ENCODE data around the gene STK32A. TPM values are rescaled to one million over a fixed set of nuclear protein-coding genes. Genes with fewer than 3 reads are reported as not detected.
A peak's percentile ranks its signal among the peaks of the same experiment; 100 is the strongest.

STK32A gene
- total and polyA plus RNA-seq, 8 donors: 2.3 to 22.5 (median 5.2) TPM

DNA sequence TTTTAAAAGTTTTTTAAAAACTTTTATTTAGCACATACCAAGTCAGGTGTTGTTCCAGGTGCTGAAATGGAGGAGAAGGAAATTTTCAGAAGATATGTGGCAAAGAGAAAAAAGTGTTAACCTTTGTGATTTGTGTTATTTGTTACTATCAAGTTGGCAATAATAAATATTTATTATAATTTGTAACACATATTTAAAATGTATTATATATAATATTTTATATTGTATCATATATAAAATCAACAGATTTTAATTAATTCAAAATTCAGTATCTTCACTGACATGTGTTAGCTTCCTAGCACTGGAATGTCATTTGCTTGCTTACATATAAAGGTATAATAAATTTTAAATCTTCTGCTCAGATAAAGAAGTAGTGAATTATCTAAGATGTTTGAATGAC, 71.5 kb downstream of the STK32A start:
- H3K9me3 ChIP-seq: no peaks in the 10 kb centered on the region
- intact Hi-C loops (cut with DNase I): no loop called here
- DNase-seq (no peak), ATAC-seq (no peak)
- TF ChIP-seq, protein P1, sequence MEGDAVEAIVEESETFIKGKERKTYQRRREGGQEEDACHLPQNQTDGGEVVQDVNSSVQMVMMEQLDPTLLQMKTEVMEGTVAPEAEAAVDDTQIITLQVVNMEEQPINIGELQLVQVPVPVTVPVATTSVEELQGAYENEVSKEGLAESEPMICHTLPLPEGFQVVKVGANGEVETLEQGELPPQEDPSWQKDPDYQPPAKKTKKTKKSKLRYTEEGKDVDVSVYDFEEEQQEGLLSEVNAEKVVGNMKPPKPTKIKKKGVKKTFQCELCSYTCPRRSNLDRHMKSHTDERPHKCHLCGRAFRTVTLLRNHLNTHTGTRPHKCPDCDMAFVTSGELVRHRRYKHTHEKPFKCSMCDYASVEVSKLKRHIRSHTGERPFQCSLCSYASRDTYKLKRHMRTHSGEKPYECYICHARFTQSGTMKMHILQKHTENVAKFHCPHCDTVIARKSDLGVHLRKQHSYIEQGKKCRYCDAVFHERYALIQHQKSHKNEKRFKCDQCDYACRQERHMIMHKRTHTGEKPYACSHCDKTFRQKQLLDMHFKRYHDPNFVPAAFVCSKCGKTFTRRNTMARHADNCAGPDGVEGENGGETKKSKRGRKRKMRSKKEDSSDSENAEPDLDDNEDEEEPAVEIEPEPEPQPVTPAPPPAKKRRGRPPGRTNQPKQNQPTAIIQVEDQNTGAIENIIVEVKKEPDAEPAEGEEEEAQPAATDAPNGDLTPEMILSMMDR (IDR thresholded peaks at IDR 0.05): no peak
- peaks cover 4% of the 10 kb centered on the region in 2 donors for H3K4me1 ChIP-seq
- no peak overlapping the region for H3K4me3 ChIP-seq
- H3K27ac ChIP-seq: no peak overlapping the region
- H3K27me3 ChIP-seq: no peaks in the 10 kb centered on the region
- H3K36me3 ChIP-seq: no peaks in the 10 kb centered on the region

DNA sequence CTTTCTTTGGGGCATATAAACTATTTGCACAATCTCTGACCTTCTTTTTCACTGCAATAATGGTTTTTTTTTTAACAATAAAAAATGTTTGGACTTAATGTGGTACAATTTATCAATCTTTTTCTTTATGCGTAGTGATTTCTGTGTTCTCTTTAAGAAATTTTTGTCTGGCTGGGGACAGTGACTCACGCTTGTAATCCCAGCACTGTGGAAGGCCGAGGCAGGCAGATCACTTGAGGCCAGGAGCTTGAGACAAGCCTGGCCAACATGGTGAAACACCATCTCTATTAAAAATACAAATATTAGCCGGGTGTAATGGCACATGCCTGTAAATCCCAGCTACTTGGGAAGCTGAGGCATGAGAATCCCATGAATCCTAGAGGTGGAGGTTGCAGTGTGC, 72.3 kb downstream of the STK32A start:
- no peak overlapping the region for H3K4me3 ChIP-seq
- no peaks in the 10 kb centered on the region for H3K9me3 ChIP-seq
- no peaks in the 10 kb centered on the region for H3K27me3 ChIP-seq
- no peak overlapping the region for H3K27ac ChIP-seq
- peaks cover 4% of the 10 kb centered on the region in 2 donors for H3K4me1 ChIP-seq
- intact Hi-C loops (cut with DNase I): no loop called here
- no peaks in the 10 kb centered on the region for H3K36me3 ChIP-seq
- TF ChIP-seq, protein P1 (IDR thresholded peaks at IDR 0.05): no peak
- ATAC-seq (no peak), DNase-seq (no peak)

DNA sequence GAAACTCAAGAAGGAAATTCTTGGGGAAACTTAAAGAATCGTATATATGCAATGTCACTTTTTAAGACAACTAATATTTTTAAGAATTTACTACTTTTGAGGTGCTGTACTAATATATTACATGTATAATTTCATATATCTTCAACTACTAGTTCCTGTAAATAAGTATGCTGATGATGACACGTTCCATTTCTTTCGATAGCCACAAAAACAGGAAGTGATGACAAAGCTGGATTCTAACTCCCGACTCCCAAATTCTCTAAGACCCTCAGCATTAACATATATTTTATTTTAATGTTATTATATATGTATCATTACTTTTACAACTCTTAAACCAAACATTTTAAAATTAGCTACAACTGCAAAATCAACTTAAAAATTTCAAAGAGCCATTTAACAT, 74.8 kb downstream of the STK32A start:
- Histone ChIP-seq H3K4me3 (no peak overlapping the region), H3K27ac (peak overlapping the region; percentile 21 to 30), H3K36me3 (no peaks in the 10 kb centered on the region), H3K9me3 (no peaks in the 10 kb centered on the region), H3K4me1 (peaks cover 0 to 4% of the 10 kb centered on the region in 2 donors), H3K27me3 (no peaks in the 10 kb centered on the region)
- TF ChIP-seq, protein P1 (IDR thresholded peaks at IDR 0.05): no peak
- intact Hi-C loops (cut with DNase I): no loop called here
- no peak for DNase-seq
- ATAC-seq: no peak

DNA sequence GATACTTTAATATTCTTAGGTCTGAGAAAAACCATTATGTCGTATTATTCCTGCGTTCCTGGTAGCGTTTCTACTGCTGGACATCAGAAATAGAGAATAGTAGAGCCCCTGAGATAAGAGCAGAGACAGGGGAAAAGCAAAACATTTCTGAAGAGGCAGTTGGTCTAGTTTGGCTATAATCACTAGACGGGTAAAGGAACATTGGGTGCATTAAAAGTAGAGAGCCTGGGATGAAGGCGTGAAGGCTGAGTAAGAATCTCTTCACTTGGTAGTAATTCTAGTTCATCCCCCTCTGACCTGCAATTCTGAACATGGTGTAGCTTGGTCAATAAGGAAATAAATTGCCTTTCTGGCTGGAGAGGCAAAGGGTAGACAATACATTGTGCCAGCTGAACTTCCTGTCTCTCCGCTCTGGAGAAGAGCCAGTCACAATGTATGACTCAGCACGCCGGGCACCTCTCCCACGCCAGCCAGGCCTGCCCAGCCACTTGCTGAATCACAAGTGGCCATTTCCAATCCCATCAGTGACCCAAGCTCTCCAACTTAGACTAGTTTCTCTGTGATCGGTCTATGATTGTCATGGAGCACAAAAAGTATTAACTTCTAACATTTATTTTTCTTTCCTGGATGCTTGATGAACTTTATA, 75.4 kb downstream of the STK32A start:
- Histone ChIP-seq H3K4me3 (no peak overlapping the region), H3K9me3 (no peaks in the 10 kb centered on the region), H3K36me3 (no peaks in the 10 kb centered on the region), H3K4me1 (peaks cover 0 to 4% of the 10 kb centered on the region in 2 donors), H3K27ac (peak overlapping the region; percentile 21 to 30), H3K27me3 (no peaks in the 10 kb centered on the region)
- ATAC-seq: peak; percentile 98
- TF ChIP-seq, protein P1 (IDR thresholded peaks at IDR 0.05): no peak
- intact Hi-C loops (cut with DNase I): no loop called here
- DNase-seq: peak in 2 of 4 donors; percentile 79 to 90

DNA sequence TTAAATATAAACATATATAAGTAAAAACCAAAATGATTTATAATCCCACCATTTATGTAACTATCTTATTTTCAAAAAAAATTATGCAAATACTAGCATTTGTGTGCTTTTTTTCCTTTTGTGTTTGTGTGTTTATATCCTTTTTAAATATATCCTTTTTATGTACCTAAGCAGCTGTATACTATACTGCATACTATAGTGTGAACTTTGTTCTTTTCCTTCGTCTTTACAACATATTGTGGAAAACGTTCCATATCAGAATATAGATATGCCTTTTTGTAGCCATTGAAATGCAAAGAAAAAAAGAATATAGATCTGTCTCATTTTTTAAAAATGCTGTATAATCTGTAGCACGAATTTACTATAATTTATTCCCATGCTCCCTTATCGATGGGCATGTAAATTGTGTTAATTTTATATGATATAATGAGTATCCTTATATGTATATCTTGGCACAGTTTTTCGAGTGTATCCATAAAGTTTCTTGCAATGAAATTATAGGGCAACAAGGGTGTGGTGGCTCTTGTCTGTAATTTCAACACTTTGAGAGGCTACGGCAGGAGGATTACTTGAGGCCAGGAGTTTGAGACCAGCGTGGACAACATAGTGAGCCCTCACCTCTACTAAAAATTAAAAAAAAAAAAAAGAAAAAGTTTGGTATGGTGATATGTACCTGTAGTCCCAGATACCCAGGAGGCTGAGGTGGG, 83.3 kb downstream of the STK32A start:
- DNase-seq (no peak), ATAC-seq (no peak)
- Histone ChIP-seq H3K36me3 (no peaks in the 10 kb centered on the region), H3K4me3 (no peak overlapping the region), H3K9me3 (no peaks in the 10 kb centered on the region), H3K27ac (no peak overlapping the region), H3K27me3 (no peaks in the 10 kb centered on the region), H3K4me1 (no peaks in the 10 kb centered on the region)
- TF ChIP-seq, protein P1 (IDR thresholded peaks at IDR 0.05): no peak
- intact Hi-C loops (cut with DNase I): no loop called here
